CD4-positive, alpha-beta T cell treated with Interleukin-12 subunit alpha and Interleukin-12 subunit beta, for 1 hour (primary cell): Measurements from ENCODE around the gene CLMN.
A peak's percentile ranks its signal among the peaks of the same experiment; 100 is the strongest.
"Not testable (repeated sequence)": the region's sequence is repeated elsewhere in the genome, so short reads cannot be mapped to it uniquely, and the experiment has no call there.

Experiments used
- DNase-seq: peaks from one replicate; pipeline ENCODE4 v3.0.0-alpha.2; 2020

CLMN gene

GRCh38 chr14:95189367-95190132 lies 130.2 kb downstream of the CLMN start:
- DNase-seq = no peak

DNA sequence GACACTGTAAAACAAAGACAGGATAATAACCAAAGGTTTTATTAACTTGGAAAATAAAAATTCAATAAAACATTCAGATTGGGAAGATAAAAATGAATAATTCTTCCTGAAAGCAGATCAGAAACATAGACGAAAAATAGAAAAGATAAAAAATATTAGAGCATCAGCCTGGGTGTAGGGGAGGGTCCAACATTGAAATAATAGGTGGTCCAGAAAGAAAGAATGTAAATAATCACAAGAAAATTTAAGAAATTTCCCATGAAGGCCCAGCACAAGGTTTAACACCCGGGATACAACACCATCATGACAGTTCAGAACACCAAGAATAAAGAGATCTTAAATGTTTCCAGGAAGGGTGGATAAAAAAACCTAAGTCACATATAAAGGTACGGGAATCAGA lies 131.3 kb downstream of the CLMN start:
- DNase-seq = no peak

DNA sequence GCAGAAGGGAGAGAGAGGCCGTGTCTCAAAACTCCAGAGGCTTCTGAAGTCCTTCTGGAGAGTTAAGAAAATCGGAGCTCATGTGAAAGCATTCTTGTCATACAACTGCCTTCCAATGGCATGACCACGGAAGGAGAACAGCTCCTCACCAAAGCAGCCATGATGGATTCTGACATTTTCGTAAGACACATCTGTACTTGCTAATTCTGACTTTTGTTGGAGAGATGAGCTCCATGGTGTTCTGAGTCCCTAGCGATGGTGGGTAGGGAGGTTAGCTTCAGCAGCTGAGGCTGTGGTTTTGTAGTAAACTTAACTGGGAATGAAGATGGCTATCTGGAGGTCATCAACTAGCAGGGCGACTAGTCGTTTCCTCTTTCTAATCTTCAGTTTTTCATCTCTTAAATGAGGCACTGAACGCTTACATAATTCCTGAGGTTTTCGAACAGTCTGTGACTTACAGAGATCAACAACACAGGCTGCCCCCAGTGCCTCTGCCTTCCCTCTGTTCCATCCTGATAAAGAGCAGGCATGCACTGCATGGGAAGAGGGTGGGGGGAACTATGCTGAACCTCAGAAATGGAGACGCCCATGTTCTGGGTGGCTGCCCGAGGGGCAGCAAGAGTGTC lies 133.8 kb downstream of the CLMN start:
- no peak for DNase-seq

DNA sequence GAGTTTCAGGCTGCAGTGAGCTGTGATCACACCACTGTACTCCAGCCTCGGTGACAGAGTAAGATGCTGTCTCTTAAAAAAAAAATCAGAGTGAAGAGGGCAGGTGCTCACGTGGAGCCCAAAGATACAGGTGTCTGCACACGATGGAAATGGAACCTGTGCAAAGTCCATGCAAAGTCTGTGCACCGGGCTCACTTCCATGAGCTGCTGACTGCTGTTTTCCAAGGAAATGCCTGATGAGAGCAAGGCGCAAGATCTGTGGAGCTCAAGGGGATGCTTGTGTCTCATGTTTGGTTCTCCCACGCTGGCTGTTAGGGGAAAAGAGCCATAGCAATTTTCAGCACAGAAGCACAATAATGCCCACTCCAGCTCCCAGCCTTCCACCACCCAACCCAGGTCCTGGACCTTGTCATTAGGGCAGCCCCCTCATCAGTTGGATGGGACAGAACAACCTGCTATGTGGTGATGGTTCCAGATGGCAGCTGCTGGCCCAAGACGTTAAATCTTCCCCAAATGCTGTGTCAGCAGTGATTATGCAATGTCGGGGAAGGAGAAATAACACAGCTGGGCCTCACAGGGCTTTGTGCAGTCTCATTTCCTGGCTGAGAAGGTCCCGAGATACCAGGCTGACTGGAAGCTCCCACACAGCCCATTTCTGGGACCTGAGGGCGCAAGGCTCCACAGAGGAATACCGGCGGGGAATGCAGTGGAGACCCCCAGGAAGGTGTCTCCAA lies 134.5 kb downstream of the CLMN start:
- DNase-seq = no peak

GRCh38 chr14:95184413-95184790 lies 135.3 kb downstream of the CLMN start:
- DNase-seq = no peak

DNA sequence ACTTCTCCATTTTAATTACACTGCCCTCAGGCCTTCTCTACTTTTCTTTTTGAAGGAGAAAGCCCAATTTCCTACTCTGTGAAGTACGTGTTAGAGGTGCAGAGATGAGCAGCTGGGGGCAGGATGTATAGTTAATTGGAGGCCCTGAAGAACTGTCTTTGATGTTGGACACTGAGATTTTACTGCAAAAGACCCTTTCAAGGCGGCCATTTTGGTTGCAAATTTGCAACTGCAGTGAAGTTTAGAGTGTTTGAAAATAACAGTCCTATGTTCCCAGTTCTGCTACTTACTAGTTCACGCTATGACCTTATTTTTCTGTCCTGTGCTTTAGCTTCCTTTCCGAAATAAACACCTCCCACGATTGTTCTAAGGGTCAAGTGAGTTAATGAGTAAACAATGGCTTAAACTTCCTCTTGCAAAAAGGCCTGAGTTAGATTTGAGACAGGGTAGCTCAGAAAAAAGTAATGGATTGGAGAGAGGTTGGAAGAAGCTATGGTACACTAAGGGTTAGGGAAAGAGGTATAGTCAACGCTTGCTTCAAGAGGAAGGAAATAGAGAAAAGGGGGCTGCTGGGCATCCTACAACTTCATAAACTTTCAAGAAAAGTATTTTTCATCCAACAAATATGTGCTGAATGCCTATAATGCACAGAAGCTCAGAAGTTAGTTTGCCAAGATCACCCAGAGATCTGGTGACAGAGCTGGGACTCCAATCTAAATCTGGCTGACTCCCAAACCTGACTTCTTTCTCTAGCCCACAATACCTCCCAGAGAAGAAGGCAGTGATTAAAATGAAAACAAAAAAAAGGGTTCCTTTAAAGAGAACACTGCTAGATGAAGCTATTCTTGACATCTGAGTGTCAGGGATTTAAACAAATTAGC lies 135.9 kb downstream of the CLMN start:
- DNase-seq = no peak

DNA sequence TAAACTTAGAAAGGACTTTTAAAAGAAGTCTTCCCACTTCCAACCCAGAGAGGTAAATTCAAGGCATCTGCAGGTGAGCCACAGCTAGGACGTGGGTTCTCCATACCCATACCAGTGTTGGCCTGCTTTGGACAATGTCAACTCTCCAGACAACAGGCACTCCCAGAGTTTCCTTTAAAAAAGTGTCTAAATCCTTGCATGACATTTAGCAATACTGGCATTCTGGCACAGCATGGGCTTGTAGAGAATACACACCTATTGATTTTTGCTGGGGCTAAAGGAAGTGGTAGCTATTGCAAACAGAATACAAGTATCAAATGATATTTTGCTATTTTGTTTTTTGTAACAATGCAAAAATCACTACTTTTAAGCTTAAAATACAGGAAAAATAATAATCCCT lies 136.6 kb downstream of the CLMN start:
- DNase-seq = no peak

DNA sequence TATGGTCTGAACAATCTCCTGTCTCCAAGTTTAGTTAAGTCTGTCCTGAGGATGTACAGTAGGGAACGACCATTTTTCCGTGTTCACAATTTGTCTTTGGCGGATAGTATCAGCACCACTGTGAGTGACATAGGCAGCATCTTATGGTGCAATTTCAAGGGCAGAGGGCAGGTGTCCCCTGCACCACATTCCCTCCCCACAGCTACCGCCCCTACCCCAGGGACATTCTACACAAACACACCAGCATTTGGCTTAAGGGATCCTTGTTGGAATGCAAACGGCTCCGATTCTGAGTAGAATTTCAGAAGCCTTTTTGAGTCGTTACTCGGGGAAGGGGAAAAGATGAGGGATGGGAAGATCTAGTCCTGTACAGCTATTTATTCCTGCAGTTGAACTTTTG lies 137.3 kb downstream of the CLMN start:
- DNase-seq = no peak

GRCh38 chr14:95180966-95181741 lies 138.6 kb downstream of the CLMN start:
- no peak for DNase-seq

DNA sequence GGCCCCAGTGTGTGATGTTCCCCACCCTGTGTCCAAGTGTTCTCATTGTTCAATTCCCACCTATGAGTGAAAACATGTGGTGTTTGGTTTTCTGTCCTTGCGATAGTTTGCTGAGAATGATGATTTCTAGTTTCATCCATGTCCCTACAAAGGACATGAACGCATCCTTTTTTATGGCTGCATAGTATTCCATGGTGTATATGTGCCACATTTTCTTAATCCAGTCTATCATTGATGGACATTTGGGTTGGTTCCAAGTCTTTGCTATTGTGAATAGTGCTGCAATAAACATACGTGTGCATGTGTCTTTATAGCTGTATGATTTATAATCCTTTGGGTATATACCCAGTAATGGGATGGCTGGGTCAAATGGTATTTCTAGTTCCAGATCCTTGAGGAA lies 144.0 kb downstream of the CLMN start:
- DNase-seq = not testable (repeated sequence)

GRCh38 chr14:95174184-95174792 lies 145.4 kb downstream of the CLMN start:
- no peak for DNase-seq

DNA sequence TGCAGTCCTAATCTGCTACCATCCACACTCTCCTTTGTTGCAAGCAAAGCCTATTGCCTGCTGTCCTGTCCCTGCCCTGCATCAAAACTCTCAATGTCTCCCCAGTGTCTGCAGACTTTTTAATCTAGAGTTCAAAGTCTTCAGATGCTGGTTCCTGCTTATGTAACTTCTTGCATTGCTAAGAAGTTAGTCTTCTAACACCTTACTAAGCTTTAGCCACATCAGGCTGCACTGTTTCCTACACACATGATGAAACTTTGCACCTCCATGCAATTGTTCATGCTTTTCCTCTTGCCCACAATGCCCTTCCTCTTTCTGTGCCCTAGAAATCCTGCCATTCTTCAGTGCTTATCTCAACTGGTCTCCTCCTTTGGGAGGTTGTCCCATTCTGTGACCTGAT lies 146.2 kb downstream of the CLMN start:
- DNase-seq = no peak

DNA sequence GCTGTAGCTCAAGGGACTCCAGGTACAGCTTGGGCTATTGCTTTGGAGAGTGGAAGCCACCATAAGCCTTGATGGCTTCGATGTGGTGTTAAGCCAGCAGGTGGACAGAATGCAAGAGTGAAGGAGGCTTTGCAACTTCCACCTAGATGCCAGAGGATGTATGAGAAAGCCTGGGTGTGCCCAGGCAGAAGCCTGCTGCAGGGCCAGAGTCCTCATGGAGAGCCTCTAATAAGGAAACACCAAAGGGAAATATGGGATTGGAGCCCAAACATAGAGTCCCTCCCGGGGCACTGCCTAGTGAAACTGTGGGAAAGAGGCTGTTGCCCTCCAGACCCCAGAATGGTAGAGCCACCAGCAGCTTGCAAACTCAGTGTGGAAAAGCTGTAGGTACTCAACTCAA lies 152.5 kb downstream of the CLMN start:
- DNase-seq = no peak

DNA sequence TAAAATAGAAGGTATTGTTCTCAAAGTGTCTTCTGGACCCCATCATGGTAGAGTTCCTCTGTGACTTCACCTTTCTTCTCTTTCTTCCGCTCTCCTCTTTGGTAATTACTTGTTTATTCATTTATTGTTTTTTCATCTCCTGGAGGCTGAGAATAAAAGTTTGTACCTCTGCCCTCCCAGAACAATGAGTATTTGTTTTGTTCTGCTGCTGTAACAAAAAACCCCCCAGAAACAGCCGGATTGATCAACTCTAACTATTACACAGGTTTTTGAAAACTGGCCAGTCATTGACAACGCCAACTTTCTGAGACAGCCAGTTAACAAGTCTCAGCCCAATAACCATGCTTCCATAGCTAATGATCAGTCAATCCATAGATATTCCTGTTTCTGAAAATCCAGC lies 154.2 kb downstream of the CLMN start:
- DNase-seq = no peak

DNA sequence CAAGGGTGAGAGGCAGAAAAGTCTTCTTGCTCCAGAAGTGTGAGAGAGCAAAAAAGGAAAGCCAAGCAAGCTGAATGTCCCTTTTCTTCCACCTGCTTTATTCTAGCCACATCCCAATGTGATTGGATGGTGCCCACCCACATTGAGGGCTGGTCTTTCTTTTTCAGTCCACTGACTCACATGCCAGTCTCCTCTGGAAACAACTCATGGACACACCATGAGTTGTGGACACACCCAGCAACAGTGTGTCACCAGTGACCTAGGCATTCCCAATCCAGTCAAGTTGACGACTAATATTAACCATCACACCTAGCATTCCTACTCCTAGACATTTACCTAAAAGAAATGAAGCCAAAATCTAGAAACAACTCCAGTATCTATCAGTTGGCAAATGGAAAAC lies 155.2 kb downstream of the CLMN start:
- DNase-seq = no peak

DNA sequence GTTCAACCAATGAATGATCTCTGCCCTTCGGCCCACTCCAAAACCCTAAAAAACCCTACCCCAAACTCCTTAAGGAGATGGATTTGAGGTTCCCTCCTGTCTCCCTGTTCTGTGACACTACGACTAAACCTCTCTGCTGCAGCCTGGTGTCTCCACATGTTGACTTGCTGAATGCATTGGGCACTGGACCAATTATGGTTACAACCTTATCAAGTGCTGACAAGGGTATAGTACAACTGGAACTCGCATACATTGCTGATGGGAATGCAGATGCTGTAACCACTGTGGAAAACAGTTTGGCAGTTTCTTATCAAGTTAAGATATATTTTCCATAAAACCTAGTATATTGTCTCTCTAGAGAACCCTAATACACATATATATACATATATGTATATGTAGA lies 156.0 kb downstream of the CLMN start:
- DNase-seq = no peak

GRCh38 chr14:95163132-95163531 lies 156.6 kb downstream of the CLMN start:
- DNase-seq = no peak

DNA sequence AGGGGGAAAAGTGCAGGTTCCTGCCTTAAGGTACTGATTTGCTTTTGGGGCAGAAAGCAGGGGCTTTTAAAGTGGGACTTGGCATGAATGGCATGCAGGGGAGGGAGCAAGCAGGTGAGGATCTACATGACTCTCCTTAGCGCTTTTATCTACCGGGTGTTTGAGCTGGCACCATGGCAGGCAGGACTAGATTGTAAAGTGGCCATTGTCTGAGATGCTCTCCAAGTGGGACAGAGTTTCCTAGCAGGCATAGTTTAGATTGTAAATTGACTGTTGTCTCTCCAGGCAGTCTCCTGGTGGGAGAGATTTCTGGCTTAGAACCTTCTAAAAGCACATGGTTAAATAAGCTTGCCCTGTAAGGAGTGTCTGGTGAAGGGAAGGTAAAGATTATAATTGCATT lies 157.1 kb downstream of the CLMN start:
- no peak for DNase-seq

GRCh38 chr14:95157327-95158189 lies 162.2 kb downstream of the CLMN start, which contains the start of gene DICER1:
Gene DICER1, minus strand, starts transcription at chr14:95157529. Its CDS starts 24,071 bp downstream, at chr14:95133458.
- DNase-seq = peak; percentile 95

- no peak for DNase-seq
These were observed 162.7 kb downstream of the CLMN start for GRCh38 chr14:95157048-95157326.
